Activated CD8-positive, alpha-beta memory T cell treated with anti-CD3 and anti-CD28 coated beads, Interleukin-2, amount 10 ng/mL, durations not matched to agents 7 days and 5 days (primary cell): ENCODE data around the gene MBNL2. TPM values are rescaled to one million over a fixed set of nuclear protein-coding genes. Genes with fewer than 3 reads are reported as not detected.

Experiments
- ATAC-seq: fragments of 150-1000 bp; cut with Tn5 transposase; one replicate; pipeline ENCODE4 v1.10.0; 2021; ENCODE audit warnings: moderate library complexity
- CTCF ChIA-PET: fragments of 350-600 bp; sonication (Branson Sonifier 250); formaldehyde crosslinking; loops from one replicate; lab custom pipeline; 2021; ENCODE audit warnings: antibody characterized with exemption; lab: Charles Lee
- DNase-seq: peaks from one replicate; pipeline ENCODE4 v3.0.0-alpha.2; 2020
- H3K27ac Mint-ChIP-seq: one replicate; pipeline ENCODE4 v1.8.0; 2021; ENCODE audit warnings: mild to moderate bottlenecking, mixed read lengths
- H3K27me3 Mint-ChIP-seq: one replicate; pipeline ENCODE4 v1.8.0; 2021; ENCODE audit warnings: mixed read lengths
- H3K36me3 Mint-ChIP-seq: one replicate; pipeline ENCODE4 v1.8.0; 2021; ENCODE audit warnings: mild to moderate bottlenecking, mixed read lengths
- H3K4me1 Mint-ChIP-seq: one replicate; pipeline ENCODE4 v1.8.0; 2021; ENCODE audit warnings: mixed read lengths
- H3K4me3 Mint-ChIP-seq: one replicate; pipeline ENCODE4 v1.8.0; 2021; ENCODE audit warnings: mild to moderate bottlenecking, moderate library complexity, mixed read lengths
- H3K9me3 Mint-ChIP-seq: one replicate; pipeline ENCODE4 v1.8.0; 2022; ENCODE audit warnings: low read depth, mixed read lengths
- total RNA-seq, 2 experiments: library from RNA; stranded (reverse); gene quantifications; one replicate each; pipeline ENCODE4 v1.2.3, GENCODE V29; 2021

MBNL2 gene
- total RNA-seq, 2 experiments from 2014 or later, result 9.7 to 13.4 TPM

DNA sequence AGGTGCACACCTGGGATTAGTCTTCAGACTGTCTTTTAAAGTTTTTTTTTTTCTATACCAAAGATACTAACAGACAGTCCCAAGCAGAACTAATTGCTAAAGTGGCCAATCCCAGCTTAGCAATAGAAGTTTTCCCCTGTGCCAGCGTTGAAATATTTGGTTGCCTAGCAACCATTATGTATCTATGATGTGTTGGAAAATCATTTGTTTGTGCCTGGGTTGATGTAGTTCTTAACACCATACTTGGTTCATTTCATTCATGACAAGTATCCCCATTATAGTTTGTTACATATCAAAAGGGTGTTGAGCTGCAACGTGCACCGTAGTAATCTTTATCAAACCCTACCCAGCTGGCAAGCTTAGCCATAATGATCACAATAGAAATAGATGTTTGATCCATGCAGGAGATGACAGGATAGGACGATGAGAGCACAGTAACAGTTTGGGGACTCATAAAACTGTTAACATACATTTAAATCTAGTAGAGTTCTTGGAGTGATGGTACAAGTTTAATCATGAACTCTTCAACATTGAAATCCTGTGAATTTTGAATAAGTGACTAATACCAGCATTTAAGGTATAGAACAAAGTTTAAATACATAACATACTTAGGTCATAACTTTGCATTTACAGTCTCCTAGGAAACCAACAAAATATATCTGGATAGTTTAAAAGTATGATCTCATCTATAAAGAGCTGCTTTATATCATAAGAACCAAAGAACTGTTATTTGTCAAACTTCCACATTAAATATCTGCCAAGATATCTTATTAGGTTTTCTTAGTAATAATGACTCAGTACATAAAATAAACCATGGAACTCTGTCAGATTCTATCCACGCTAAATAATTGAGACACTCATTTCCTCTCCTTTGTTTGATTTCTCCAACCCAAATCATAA is 73.4 kb downstream of the MBNL2 start:
- no peaks in the 10 kb centered on the region for H3K9me3 Mint-ChIP-seq
- H3K27me3 Mint-ChIP-seq, result no peaks in the 10 kb centered on the region
- DNase-seq (no peak), ATAC-seq (no peak)
- H3K27ac Mint-ChIP-seq, result no peak overlapping the region
- H3K36me3 Mint-ChIP-seq, result peaks cover 4% of the 10 kb centered on the region
- H3K4me3 Mint-ChIP-seq, result no peak overlapping the region
- peaks cover 8% of the 10 kb centered on the region for H3K4me1 Mint-ChIP-seq
- CTCF ChIA-PET, result no interaction called here

DNA sequence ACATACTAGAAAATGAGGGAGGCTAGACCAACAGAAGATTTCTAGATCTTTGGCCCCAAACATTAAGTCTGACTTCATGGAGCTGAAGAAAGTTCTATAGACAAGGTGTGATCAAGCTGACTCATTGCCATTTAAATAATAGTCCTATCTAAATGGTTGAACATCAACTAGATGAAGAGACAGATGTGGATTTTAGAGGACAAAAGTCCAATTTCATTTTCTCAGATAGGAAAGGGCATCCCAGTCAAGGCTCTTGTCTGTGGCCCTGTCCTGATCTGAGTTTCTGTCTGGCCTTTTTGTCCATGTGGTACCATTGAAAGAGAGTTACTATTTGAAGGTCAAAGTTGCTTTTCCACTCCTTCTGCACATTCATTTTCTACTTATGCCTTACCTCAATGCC is 74.6 kb downstream of the MBNL2 start:
- ATAC-seq (no peak), DNase-seq (no peak)
- Mint-ChIP-seq H3K9me3 (no peaks in the 10 kb centered on the region), H3K4me1 (peaks cover 3% of the 10 kb centered on the region), H3K27me3 (no peaks in the 10 kb centered on the region), H3K27ac (no peak overlapping the region), H3K36me3 (peaks cover 4% of the 10 kb centered on the region), H3K4me3 (no peak overlapping the region)
- CTCF ChIA-PET, result no interaction called here

DNA sequence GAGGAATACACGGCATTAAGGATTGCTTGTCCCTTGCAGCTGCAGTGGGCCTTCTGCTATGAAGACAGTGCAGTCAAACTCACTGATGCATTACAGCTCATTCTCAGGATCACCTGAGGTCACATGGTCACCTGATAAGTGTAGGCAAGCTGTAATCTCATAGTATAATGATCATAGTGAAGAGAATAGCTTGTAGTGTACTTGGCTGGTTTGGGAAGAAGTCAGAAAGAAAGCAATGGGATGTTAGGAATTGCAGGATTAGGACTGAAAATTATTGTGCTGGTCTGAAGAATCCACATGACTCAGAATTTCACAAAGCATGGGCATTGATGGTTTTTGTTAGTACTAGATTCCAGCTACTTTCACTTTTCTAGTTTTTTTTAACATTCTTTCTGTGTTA is 76.7 kb downstream of the MBNL2 start:
- H3K4me1 Mint-ChIP-seq, result peaks cover 1% of the 10 kb centered on the region
- no peak overlapping the region for H3K4me3 Mint-ChIP-seq
- no peak overlapping the region for H3K27ac Mint-ChIP-seq
- CTCF ChIA-PET, result interaction anchor here (0.8 kb wide), 1 partner anchor 61 kb away, joined by 3 read pairs; no protein-coding TSS in a partner anchor
- no peaks in the 10 kb centered on the region for H3K27me3 Mint-ChIP-seq
- no peak for ATAC-seq
- H3K36me3 Mint-ChIP-seq, result peaks cover 4% of the 10 kb centered on the region
- H3K9me3 Mint-ChIP-seq, result no peaks in the 10 kb centered on the region
- DNase-seq, result no peak

DNA sequence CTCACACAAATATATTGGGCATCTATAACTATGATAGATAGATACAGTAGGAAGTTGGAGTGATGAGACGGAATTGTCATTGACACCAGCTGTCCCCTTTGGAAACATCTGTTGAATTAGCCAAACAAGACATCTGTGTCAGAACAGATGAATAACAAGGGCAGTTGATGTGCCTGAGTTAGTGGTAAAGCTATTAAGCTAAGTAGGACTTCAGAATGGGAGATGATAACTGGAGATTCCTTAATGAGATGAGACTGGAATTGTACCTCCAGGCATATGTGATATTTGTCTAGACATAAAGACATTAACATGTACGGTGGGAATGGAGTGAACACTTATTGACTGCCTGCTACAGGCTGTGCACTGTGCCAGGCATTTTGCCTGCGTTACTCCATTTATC is 78.7 kb downstream of the MBNL2 start:
- no peaks in the 10 kb centered on the region for H3K9me3 Mint-ChIP-seq
- peaks cover 4% of the 10 kb centered on the region for H3K36me3 Mint-ChIP-seq
- H3K4me3 Mint-ChIP-seq, result no peak overlapping the region
- CTCF ChIA-PET, result no interaction called here
- no peak for DNase-seq
- H3K4me1 Mint-ChIP-seq, result peaks cover 1% of the 10 kb centered on the region
- no peak for ATAC-seq
- no peak overlapping the region for H3K27ac Mint-ChIP-seq
- no peaks in the 10 kb centered on the region for H3K27me3 Mint-ChIP-seq

DNA sequence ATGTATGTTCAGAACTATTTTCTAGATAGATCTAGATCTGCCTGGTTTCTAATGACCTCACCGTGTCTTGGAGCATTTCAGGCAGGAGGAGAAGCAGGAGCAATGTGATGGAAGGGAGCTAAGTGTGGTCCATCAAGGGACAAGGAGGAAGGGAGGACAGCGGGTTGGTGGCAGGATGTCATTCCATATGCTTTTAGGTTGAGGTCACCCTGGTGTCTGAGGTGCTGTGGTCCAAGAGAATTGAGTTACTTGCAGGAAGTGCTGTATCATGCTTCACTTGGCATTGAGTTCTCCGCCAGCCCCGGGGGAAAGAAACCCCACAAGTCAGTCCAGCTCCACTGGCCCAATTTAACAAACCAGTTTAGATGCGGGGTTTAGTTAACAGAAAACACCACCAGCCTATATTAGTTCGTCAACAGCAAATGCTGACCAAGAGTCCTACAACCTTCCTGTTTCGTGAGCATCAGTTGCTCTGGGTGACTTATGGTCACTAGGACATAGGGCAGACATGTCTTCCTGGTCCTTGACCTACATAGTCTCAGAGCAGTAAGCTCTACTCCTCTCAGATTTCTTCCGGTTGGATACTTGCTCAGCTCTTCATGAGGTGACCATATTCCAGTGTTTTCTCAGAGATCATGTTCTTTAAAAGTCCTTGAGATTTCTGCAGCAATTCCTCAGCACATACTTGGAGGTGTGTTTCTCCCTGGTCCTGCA is 79.4 kb downstream of the MBNL2 start:
- no peaks in the 10 kb centered on the region for H3K27me3 Mint-ChIP-seq
- no peak for DNase-seq
- H3K4me3 Mint-ChIP-seq, result no peak overlapping the region
- no peak for ATAC-seq
- peaks cover 7% of the 10 kb centered on the region for H3K36me3 Mint-ChIP-seq
- CTCF ChIA-PET, result no interaction called here
- H3K27ac Mint-ChIP-seq, result no peak overlapping the region
- no peaks in the 10 kb centered on the region for H3K9me3 Mint-ChIP-seq
- peaks cover 1% of the 10 kb centered on the region for H3K4me1 Mint-ChIP-seq

DNA sequence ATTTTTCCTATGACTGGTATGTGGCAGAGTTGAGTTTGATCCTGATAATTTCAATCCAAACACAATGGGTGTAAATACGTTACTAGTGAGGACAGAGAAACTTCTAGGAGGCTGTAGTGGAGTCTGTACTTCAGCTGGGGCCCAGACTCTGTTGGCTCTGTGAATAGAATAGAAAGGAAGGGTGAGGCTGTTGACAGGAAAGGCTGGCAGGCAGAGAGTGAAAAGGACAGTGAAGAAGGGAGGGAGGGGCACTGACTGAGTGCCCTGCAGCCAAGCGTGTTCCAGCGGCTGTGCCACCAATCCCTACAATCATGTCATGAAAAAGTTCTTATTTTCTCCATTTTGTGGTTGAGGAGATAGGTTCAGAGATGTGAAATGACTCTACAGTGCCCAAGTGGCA is 80.5 kb downstream of the MBNL2 start:
- CTCF ChIA-PET, result no interaction called here
- ATAC-seq, result no peak
- Mint-ChIP-seq H3K4me3 (no peak overlapping the region), H3K27me3 (no peaks in the 10 kb centered on the region), H3K36me3 (peaks cover 3% of the 10 kb centered on the region), H3K27ac (no peak overlapping the region), H3K9me3 (no peaks in the 10 kb centered on the region), H3K4me1 (peaks cover 1% of the 10 kb centered on the region)
- no peak for DNase-seq

DNA sequence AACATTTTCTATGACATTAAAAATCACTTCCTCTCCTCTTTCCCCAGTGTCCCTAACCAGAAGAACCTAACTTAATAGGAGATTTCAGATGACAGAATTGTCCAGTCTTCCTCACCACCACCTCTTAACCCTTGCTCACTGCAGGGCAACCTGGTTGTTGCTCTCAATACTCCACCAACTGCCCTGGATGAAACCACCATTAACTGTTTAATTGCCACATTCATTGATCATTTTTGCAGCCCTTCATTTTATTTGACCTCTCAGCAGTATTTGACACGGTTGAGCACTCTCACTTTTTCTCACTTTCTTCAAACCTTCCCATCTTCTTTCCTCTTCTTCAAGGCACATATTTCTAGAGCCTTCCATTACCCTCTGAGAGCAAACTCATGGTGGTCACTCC is 84.0 kb downstream of the MBNL2 start:
- CTCF ChIA-PET, result no interaction called here
- Mint-ChIP-seq H3K36me3 (peaks cover 5% of the 10 kb centered on the region), H3K27ac (no peak overlapping the region), H3K9me3 (no peaks in the 10 kb centered on the region), H3K27me3 (no peaks in the 10 kb centered on the region), H3K4me1 (no peaks in the 10 kb centered on the region), H3K4me3 (no peak overlapping the region)
- ATAC-seq (no peak), DNase-seq (no peak)

DNA sequence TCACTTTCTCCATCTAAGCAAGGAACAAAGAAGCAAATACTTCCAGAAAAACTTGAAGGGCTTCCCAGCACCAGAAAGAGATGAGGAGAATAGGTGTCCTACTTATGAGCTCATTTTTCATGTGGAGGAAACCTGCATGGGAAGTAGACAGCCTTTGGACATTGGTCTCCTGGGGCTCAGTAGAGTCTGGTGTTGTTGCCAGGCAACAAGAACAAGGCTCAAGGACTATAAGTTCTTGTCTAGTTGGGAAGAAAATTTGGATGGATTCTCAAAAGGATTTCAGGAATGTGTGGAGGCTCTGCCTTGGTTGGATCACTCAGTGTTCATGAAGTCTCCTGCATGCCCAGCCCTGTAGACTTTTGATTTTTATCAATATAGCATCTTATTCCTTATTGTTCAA is 84.5 kb downstream of the MBNL2 start:
- H3K36me3 Mint-ChIP-seq, result peaks cover 5% of the 10 kb centered on the region
- H3K4me1 Mint-ChIP-seq, result no peaks in the 10 kb centered on the region
- DNase-seq, result no peak
- H3K27me3 Mint-ChIP-seq, result no peaks in the 10 kb centered on the region
- no peak for ATAC-seq
- H3K4me3 Mint-ChIP-seq, result no peak overlapping the region
- no peaks in the 10 kb centered on the region for H3K9me3 Mint-ChIP-seq
- no peak overlapping the region for H3K27ac Mint-ChIP-seq
- CTCF ChIA-PET, result no interaction called here

DNA sequence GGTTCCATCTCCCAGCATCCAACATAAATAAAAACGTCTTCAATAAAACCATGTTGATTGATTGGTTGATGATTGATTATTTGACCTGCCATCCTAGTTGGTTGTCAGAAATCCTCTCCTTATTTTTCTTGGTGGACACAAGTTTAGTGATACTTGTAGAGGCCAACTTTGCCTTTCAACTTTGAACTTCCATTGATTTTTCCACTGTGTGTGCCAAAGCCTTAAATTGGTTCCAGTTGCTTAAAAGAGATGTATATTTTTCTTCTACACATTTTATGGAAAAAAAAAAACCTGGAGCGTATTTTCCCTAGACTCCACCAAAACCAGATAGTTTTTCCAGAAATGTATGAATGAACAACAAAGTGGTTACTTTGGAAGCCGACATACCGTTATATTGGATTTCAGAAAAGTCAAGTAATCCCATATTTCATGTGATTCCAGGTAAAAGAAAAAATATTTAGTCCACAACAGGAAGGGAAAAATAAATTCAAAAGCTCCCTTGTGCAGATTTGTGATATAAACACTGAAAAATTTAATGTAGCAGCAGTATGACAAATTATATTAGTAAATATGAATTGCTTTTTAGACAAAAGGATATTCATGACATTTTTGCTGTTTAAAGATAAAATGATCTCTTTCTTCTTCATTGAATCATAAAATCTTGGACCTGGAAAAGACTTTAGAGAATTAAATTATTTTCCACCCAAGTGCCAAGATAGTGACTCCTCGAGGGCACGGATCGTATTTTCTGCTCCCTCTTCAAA is 85.2 kb downstream of the MBNL2 start:
- DNase-seq (no peak), ATAC-seq (no peak)
- Mint-ChIP-seq H3K27me3 (no peaks in the 10 kb centered on the region), H3K27ac (no peak overlapping the region), H3K4me1 (peaks cover 2% of the 10 kb centered on the region), H3K4me3 (no peak overlapping the region), H3K36me3 (peaks cover 5% of the 10 kb centered on the region), H3K9me3 (no peaks in the 10 kb centered on the region)
- CTCF ChIA-PET, result no interaction called here

DNA sequence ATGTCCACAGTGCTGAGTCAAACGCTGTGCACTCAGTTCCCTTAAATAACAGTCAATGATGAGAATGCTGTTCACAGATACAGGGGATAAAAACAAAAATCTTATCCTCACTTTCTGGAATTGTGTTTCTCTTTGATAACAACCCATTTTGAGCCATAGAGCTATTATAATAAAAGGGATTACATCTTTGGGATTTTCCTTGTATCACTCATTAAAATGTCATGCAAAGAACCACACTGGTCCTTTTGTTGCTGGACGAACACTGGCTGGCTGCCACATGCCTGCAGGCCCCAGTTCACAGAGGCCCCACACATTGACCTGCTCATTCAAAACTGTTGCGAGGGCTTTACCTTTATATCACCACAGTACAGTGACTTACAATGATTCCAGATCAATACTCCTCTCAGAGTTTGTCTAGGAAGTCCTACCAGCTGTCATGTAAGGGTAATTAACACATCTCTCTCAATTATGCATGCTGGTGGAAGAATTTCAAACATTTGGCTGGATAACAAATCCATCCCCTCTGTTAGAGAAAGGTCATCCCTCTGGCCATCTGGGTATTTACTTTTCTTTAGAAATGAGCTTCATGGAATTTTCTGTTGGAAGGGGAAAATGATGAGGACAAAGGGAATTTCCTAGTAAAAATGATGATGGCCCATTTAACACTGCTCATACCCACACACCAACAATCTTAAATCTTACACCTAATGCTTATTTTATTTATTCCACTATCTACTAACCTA is 85.9 kb downstream of the MBNL2 start:
- DNase-seq, result no peak
- peaks cover 5% of the 10 kb centered on the region for H3K36me3 Mint-ChIP-seq
- peaks cover 2% of the 10 kb centered on the region for H3K4me1 Mint-ChIP-seq
- CTCF ChIA-PET, result no interaction called here
- no peak overlapping the region for H3K27ac Mint-ChIP-seq
- no peak for ATAC-seq
- no peak overlapping the region for H3K4me3 Mint-ChIP-seq
- no peaks in the 10 kb centered on the region for H3K9me3 Mint-ChIP-seq
- no peaks in the 10 kb centered on the region for H3K27me3 Mint-ChIP-seq

DNA sequence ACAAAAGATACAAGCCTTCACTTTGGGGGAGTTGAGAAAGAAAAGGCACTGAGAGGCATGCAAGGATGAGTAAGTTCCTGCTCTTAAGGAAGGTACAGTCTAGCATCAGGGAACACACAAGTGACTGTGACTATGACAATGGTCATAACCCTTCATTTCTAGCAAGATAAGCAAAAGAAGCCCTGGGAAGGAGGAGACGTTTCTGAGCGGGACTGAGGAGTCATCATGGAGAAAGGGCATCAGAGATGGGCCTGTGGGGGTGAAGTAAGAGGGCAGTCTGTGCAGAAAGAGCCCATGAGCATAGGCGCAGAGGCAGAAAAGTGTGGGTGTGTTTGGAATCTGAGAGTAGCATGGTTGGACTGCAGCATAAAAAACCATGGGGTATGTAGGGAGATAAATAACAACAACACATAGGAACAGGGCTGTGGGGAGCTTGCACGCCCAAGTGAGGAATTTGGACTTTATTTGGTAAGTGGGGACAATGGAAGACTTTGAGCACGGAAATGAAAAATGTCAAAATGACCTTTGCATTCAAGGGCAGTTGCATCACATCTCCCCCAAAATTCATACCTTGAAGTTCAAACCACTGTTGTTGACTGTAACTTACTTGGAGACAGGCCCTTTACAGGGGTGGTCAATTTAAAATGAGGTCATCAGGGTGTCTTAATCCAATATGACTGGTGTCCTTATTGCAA is 86.7 kb downstream of the MBNL2 start:
- CTCF ChIA-PET, result no interaction called here
- no peaks in the 10 kb centered on the region for H3K9me3 Mint-ChIP-seq
- ATAC-seq, result no peak
- no peak overlapping the region for H3K4me3 Mint-ChIP-seq
- peaks cover 2% of the 10 kb centered on the region for H3K4me1 Mint-ChIP-seq
- peaks cover 5% of the 10 kb centered on the region for H3K36me3 Mint-ChIP-seq
- DNase-seq, result no peak
- no peaks in the 10 kb centered on the region for H3K27me3 Mint-ChIP-seq
- no peak overlapping the region for H3K27ac Mint-ChIP-seq

DNA sequence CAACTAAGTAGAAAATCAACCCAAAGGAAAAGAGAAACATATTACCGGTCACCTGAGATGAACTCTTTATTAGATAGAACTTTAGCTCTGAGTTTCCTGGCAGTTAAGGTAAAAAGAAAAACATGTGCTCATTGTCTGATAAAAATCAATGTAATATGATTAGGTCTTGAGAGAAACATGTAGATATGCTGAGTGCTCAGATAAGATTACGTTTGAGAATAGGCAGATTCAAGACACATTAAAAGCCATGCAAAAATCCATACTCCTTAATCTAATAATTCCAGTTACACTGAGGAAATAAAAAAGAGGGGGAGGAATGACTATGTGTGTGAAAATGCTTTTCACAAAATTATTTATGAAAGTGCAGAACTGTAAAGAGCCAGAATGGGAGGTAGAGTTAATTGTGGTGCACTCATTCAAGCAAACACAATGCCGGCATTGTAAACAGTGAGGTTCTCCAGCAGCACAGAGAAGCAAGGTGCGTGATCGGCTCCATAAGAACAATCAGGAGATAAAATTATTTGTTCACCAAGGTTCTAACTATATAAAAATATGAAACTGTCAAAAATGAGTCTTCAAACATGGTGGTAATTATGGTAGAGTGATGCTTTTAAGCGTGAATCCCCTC is 88.8 kb downstream of the MBNL2 start:
- DNase-seq (no peak), ATAC-seq (no peak)
- Mint-ChIP-seq H3K27me3 (no peaks in the 10 kb centered on the region), H3K27ac (no peak overlapping the region), H3K4me1 (peaks cover 7% of the 10 kb centered on the region), H3K9me3 (no peaks in the 10 kb centered on the region), H3K4me3 (no peak overlapping the region), H3K36me3 (peaks cover 5% of the 10 kb centered on the region)
- CTCF ChIA-PET, result no interaction called here
